Right lung (tissue), 5 donors: ENCODE results near the gene NAE1. TPM values are rescaled to one million over a fixed set of nuclear protein-coding genes. Genes with fewer than 3 reads are reported as not detected.

Source experiments
- DNase-seq, 2 donors: peaks; one replicate each; pipeline ENCODE4 v3.0.0-alpha.2; 2013
- polyA plus RNA-seq, 5 donors: library from polyadenylated mRNA; unstranded; fragments of 120-200 nt; gene quantifications; one replicate each; pipeline versions ENCODE4 v1.2.1 to v1.2.3, GENCODE V29; 2013; ENCODE audit warnings: inconsistent platforms in 1 of 5, low replicate concordance in 1 of 5; ENCODE audit not compliant: insufficient read length in 5 of 5, insufficient read depth in 1 of 5

Gene NAE1
- polyA plus RNA-seq, 5 donors, result 62.2 to 105 (median 90.3) TPM

- no peak for DNase-seq
Observed at GRCh38 chr16:66851166-66851964, 20.6 kb upstream of the NAE1 start.

GRCh38 chr16:66850115-66850815 lies 19.5 kb upstream of the NAE1 start:
- no peak for DNase-seq

GRCh38 chr16:66849549-66849948 lies 18.8 kb upstream of the NAE1 start:
- no peak for DNase-seq

GRCh38 chr16:66849021-66849420 lies 18.2 kb upstream of the NAE1 start:
- no peak for DNase-seq

DNA sequence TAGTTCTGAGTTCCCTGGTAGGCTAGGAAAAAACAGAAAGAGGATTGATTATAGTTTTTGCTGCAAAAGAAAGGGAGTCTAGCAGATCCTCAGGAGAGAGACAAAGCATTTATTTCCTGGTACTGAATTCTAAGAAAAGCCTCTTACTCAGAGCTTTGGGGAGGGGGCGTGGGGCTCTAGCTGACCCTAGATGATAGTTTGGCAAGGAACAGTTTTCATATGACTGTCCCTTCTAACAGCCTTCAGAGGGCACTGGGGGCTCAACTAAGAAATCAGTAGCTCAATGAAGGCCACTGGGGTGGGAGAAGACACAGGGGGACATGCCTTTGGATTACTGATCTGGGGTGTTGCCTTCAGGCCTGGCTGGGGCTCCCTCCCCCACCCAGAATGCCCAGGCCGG lies 17.4 kb upstream of the NAE1 start:
- DNase-seq, result no peak

GRCh38 chr16:66847533-66848067 lies 16.8 kb upstream of the NAE1 start:
- no peak for DNase-seq

DNA sequence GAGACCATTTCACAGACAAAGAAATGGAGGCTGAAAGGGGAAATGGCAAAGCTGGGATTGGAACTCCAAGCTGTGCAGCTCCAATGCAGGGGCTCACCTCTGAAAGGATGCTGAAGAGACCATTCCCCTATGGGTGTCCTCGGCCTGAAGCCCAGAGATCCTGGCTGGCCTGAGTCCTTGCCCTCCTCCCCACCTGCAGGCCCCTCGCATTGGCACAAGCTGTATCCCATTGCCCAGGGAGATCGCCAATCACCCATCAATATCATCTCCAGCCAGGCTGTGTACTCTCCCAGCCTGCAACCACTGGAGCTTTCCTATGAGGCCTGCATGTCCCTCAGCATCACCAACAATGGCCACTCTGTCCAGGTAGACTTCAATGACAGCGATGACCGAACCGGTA lies 16.1 kb upstream of the NAE1 start:
- DNase-seq, result no peak

DNA sequence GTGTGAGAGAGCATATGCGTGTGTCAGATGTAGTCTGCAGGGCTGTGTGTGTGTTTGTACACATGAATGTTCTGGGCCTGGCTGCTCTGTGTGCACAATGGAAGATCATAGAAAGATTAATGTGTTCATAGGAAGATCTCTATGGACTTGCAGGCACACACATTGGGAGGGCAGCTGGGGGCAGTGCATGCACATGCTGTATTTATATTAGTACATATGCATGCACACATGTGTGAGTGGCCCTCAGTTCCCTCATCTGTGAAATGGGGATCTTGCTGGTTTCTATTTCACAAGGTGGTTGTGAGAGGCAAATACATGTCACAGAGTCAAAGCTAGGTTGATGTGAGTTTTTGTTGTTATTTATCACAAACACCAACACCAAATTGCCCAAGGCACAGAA lies 15.5 kb upstream of the NAE1 start:
- no peak for DNase-seq

- DNase-seq, result no peak
Observed at GRCh38 chr16:66845791-66846221, 15.0 kb upstream of the NAE1 start.

- no peak for DNase-seq
Observed at GRCh38 chr16:66845080-66845410, 14.3 kb upstream of the NAE1 start.

GRCh38 chr16:66844342-66845079 lies 13.7 kb upstream of the NAE1 start, which contains the start of gene CA7:
TSS of gene CA7 (plus strand) at chr16:66844414. CDS start at chr16:66844488, 74 bp downstream.
- no peak for DNase-seq

- no peak for DNase-seq
Observed at GRCh38 chr16:66844009-66844341, 13.2 kb upstream of the NAE1 start.

DNA sequence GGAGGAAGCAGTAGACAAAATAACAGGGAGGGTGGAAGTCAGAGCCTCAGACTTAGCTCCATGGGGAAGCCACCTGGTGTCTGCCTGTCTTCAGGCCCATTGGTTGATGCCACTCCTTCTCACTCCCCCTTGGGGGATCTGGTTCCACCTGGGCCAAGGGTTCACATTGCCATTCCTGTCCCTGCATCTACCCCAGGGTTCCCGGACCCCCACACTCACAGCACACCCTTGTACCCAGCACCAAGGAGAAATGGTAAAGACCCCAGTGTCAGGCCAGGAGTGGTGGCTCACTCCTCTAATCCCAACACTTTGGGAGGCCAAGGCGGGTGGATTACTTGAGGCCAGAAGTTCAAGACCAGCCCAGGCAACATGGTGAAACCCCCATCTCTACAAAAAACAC lies 12.4 kb upstream of the NAE1 start:
- no peak for DNase-seq

DNA sequence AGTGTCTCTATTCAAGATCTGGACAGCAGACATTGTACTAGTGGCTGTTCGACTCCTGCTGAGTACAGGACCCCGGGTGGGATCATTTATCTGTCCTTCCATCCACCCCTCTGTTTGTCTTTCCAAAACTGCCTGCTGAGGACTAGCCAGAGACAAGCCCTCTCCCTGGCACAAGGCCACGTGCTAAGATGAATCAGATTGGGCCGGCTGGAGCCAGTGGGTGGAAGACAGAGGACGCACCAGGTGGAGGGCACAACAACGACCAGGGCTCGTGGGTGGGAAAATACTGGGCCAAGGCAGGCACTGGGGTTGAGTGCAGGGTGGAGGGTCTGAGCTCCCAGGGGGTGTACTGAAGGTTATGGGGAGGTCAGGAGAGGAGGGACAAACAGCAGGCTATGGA lies 12.0 kb upstream of the NAE1 start:
- DNase-seq, result no peak

DNA sequence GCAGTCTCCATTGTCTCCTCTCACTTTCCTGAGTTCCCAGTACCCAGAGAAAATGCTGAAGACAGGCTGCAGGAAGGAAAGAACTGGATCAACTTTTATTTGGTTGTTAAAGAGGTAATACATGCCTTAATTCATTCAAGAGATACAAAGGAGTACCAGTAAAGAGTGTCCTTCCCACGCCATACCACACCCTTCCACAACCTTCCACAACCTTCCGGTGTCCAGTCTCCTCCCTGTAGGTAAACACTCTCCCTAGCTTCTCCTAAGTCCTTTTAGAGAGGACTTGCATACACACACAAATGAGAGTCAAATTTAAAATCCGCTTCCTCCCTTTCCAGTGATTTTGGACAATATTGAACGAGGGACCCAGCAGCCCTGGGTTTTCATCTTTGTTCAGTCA lies 10.6 kb upstream of the NAE1 start:
- no peak for DNase-seq

GRCh38 chr16:66840883-66841282 lies 10.1 kb upstream of the NAE1 start:
- no peak for DNase-seq

- no peak for DNase-seq
Observed at GRCh38 chr16:66834746-66835145, 4.0 kb upstream of the NAE1 start.

DNA sequence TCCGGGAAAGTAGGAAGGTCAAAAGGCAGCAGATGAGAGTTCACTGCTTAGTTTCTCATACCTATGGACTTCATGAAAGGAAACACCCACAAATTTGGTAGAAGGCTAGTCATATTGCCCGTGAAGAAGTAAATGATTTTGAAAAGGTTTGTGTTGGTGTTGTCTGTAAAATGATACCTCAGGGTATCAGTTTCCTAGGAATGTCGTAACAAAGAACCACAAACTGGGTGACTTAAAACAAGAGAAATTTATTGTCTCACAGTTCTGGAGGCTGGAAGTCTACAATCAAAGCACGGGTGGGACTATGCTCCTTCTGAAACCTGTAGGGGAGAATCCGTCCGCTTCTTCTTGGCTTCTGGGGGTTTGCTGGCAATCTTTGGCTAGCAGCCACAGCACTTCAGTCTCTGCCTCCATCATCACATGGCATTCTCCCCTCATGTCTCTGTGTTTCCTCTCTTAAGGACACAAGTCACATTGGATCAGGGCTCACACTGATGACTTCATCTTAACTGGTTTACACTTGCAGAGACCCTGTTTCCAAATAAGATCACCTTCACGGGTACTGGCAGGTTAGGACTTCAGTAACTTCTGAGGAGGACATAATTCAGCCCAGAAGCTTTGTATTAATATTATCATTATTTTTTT lies 2.0 kb upstream of the NAE1 start:
- DNase-seq, result no peak

DNA sequence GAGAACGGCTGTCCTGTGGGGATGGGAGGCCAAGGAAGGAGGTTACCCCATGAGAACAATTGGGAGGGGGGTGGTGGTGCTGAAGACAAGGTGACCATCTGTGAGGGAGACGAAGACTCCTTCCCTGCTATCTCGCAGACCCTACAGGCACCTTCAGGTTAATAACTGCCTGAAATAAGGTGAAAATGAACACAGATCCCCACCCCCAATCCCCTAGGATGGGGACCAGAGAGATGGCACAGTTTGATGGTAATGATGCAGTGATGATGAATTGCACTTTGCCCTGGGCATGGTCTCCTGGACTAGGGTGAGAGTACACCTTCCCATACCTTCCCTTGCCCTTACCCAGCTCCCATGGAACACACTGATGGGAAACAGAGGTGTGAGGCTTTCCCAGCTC lies 1.4 kb upstream of the NAE1 start:
- no peak for DNase-seq

GRCh38 chr16:66824006-66824405 lies 6.8 kb downstream of the NAE1 start:
- no peak for DNase-seq

DNA sequence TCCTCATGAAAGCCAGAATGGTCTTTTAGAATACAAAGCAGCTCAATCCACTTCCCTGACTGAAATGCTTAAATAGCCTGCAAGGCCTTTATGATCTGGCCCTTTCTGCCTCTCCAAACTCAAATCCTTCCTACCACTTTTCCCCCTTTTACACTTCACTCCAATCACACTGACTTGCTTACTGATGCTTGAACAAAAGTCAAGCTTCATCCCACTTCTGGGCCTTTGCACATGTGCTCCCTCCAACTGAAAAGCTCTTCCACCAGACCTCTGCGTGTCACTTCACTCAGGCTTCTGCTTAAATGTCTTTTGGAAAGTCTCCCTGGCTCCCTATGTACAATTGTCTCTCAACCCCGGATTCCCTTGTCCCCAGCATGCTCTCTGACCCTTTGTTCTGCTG lies 16.0 kb downstream of the NAE1 start:
- DNase-seq, result no peak

- no peak for DNase-seq
Observed at GRCh38 chr16:66811043-66811442, 19.7 kb downstream of the NAE1 start.
